Measurements from ENCODE around the gene FGGY.
"Not testable (repeated sequence)": the region's sequence is repeated elsewhere in the genome, so short reads cannot be mapped to it uniquely, and the experiment has no call there.

FGGY gene

GRCh38 chr1:59731591-59731990 lies 434.7 kb downstream of the FGGY start:
- FAIRE-seq: no peak

GRCh38 chr1:59732214-59732955 lies 435.5 kb downstream of the FGGY start:
- FAIRE-seq (no peak), DNase-seq (ENCODE audit: extremely low spot score, insufficient read length, low read depth) (no peak)

More at GRCh38 chr1:59731591-59731990, 434.7 kb downstream of the FGGY start:
- DNase-seq (ENCODE audit: extremely low spot score, insufficient read length, low read depth): no peak

GRCh38 chr1:59733443-59734141 lies 436.7 kb downstream of the FGGY start:
- FAIRE-seq (no peak), DNase-seq (ENCODE audit: extremely low spot score, insufficient read length, low read depth) (no peak)

GRCh38 chr1:59735927-59736326 lies 439.0 kb downstream of the FGGY start:
- FAIRE-seq; DNase-seq (ENCODE audit: extremely low spot score, insufficient read length, low read depth): not testable (repeated sequence)

GRCh38 chr1:59736744-59737143 lies 439.9 kb downstream of the FGGY start:
- DNase-seq (ENCODE audit: extremely low spot score, insufficient read length, low read depth): no peak
- no peak for FAIRE-seq

GRCh38 chr1:59737638-59738037 lies 440.7 kb downstream of the FGGY start:
- DNase-seq (ENCODE audit: extremely low spot score, insufficient read length, low read depth) (no peak), FAIRE-seq (no peak)

- DNase-seq (ENCODE audit: extremely low spot score, insufficient read length, low read depth) (no peak), FAIRE-seq (no peak)
Measured at GRCh38 chr1:59738152-59738551, 441.3 kb downstream of the FGGY start.

GRCh38 chr1:59738591-59739015 lies 441.7 kb downstream of the FGGY start:
- FAIRE-seq (no peak), DNase-seq (ENCODE audit: extremely low spot score, insufficient read length, low read depth) (no peak)

- FAIRE-seq (no peak), DNase-seq (ENCODE audit: extremely low spot score, insufficient read length, low read depth) (no peak)
Measured at GRCh38 chr1:59739111-59739510, 442.2 kb downstream of the FGGY start.

- DNase-seq (ENCODE audit: extremely low spot score, insufficient read length, low read depth): no peak
- no peak for FAIRE-seq
Measured at GRCh38 chr1:59742526-59742925, 445.6 kb downstream of the FGGY start.

- no peak for DNase-seq (ENCODE audit: extremely low spot score, insufficient read length, low read depth)
- FAIRE-seq: no peak
Measured at GRCh38 chr1:59743324-59744091, 446.6 kb downstream of the FGGY start.

GRCh38 chr1:59747420-59748024 lies 450.6 kb downstream of the FGGY start:
- no peak for DNase-seq (ENCODE audit: extremely low spot score, insufficient read length, low read depth)
- FAIRE-seq: no peak

GRCh38 chr1:59748123-59748522 lies 451.2 kb downstream of the FGGY start:
- no peak for DNase-seq (ENCODE audit: extremely low spot score, insufficient read length, low read depth)
- no peak for FAIRE-seq

GRCh38 chr1:59750328-59751003 lies 453.6 kb downstream of the FGGY start:
- FAIRE-seq (no peak), DNase-seq (ENCODE audit: extremely low spot score, insufficient read length, low read depth) (no peak)

GRCh38 chr1:59751004-59751395 lies 454.1 kb downstream of the FGGY start:
- FAIRE-seq: no peak
- DNase-seq (ENCODE audit: extremely low spot score, insufficient read length, low read depth): no peak

GRCh38 chr1:59751801-59752200 lies 454.9 kb downstream of the FGGY start:
- DNase-seq (ENCODE audit: extremely low spot score, insufficient read length, low read depth): no peak
- FAIRE-seq: no peak

GRCh38 chr1:59752556-59753414 lies 455.9 kb downstream of the FGGY start:
- no peak for DNase-seq (ENCODE audit: extremely low spot score, insufficient read length, low read depth)
- FAIRE-seq: peak; percentile 65

- DNase-seq (ENCODE audit: extremely low spot score, insufficient read length, low read depth) (no peak), FAIRE-seq (no peak)
Measured at GRCh38 chr1:59755069-59755685, 458.3 kb downstream of the FGGY start.
